ENCODE results near the gene CLDN20.
"Not testable (repeated sequence)": the region's sequence is repeated elsewhere in the genome, so short reads cannot be mapped to it uniquely, and the experiment has no call there.

The CLDN20 gene

GRCh38 chr6:155309150-155309549, 45.3 kb downstream of the CLDN20 start:
- in situ Hi-C loops (cut with MboI; ENCODE audit: low sequenced_read_pairs) = no loop called here

- in situ Hi-C loops (cut with MboI; ENCODE audit: low sequenced_read_pairs) = no loop called here
Measured at GRCh38 chr6:155310596-155310995, 46.8 kb downstream of the CLDN20 start.

GRCh38 chr6:155311086-155311485, 47.3 kb downstream of the CLDN20 start:
- in situ Hi-C loops (cut with MboI; ENCODE audit: low sequenced_read_pairs) = no loop called here

- in situ Hi-C loops (cut with MboI; ENCODE audit: low sequenced_read_pairs) = no loop called here
Measured at GRCh38 chr6:155311583-155311982, 47.8 kb downstream of the CLDN20 start.

GRCh38 chr6:155312950-155313349, 49.1 kb downstream of the CLDN20 start:
- in situ Hi-C loops (cut with MboI; ENCODE audit: low sequenced_read_pairs) = not testable (repeated sequence)

GRCh38 chr6:155313602-155314091, 49.8 kb downstream of the CLDN20 start:
- in situ Hi-C loops (cut with MboI; ENCODE audit: low sequenced_read_pairs) = no loop called here

GRCh38 chr6:155314092-155314772, 50.4 kb downstream of the CLDN20 start, which contains the start of gene TFB1M:
Gene TFB1M, minus strand, starts transcription at chr6:155314484. Its CDS starts 56 bp downstream, at chr6:155314428.
- in situ Hi-C loops (cut with MboI; ENCODE audit: low sequenced_read_pairs) = no loop called here

GRCh38 chr6:155314773-155315515, 51.1 kb downstream of the CLDN20 start:
- in situ Hi-C loops (cut with MboI; ENCODE audit: low sequenced_read_pairs) = no loop called here

- in situ Hi-C loops (cut with MboI; ENCODE audit: low sequenced_read_pairs) = no loop called here
Measured at GRCh38 chr6:155315516-155315871, 51.7 kb downstream of the CLDN20 start.

GRCh38 chr6:155316419-155316818, 52.6 kb downstream of the CLDN20 start:
- in situ Hi-C loops (cut with MboI; ENCODE audit: low sequenced_read_pairs) = no loop called here

GRCh38 chr6:155317186-155317585, 53.4 kb downstream of the CLDN20 start:
- in situ Hi-C loops (cut with MboI; ENCODE audit: low sequenced_read_pairs) = no loop called here

GRCh38 chr6:155319902-155320301, 56.1 kb downstream of the CLDN20 start:
- in situ Hi-C loops (cut with MboI; ENCODE audit: low sequenced_read_pairs) = no loop called here

GRCh38 chr6:155324172-155324571, 60.4 kb downstream of the CLDN20 start:
- in situ Hi-C loops (cut with MboI; ENCODE audit: low sequenced_read_pairs) = no loop called here

- in situ Hi-C loops (cut with MboI; ENCODE audit: low sequenced_read_pairs) = no loop called here
Measured at GRCh38 chr6:155324993-155325392, 61.2 kb downstream of the CLDN20 start.

- in situ Hi-C loops (cut with MboI; ENCODE audit: low sequenced_read_pairs) = no loop called here
Measured at GRCh38 chr6:155325700-155326516, 62.1 kb downstream of the CLDN20 start.
